Stimulated activated CD4-positive, alpha-beta T cell treated with anti-CD3 and anti-CD28 coated beads, Interleukin-4, amount 100 ng/mL, for 1 hour (primary cell): ENCODE data around the gene CROCC.
"Not testable (repeated sequence)": the region's sequence is repeated elsewhere in the genome, so short reads cannot be mapped to it uniquely, and the experiment has no call there.

ENCODE experiments used
- DNase-seq: peaks from one replicate; pipeline ENCODE4 v3.0.0-alpha.2; 2020

The CROCC gene

GRCh38 chr1:16898298-16898697 is 23.4 kb upstream of the CROCC start:
- DNase-seq = not testable (repeated sequence)

DNA sequence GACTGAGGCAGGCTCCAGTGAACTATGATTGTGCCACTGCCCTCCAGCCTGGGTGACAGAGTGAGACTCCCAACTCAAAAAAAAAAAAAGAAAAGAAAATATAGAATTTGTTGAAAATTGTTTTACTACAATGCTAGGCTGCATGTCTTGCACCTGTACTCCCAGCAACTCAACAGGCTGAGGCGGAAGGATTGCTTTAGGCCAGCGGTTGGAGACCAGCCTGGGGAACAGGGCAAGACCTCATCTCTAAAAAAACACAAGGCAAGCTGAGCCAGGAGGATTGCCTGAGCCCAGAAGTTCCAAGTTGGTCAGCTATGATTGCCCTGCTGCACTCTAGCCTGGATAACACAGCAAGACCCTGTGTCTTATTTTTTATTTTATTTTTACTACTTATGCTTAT is 22.7 kb upstream of the CROCC start:
- not testable (repeated sequence) for DNase-seq

- no peak for DNase-seq
These were observed 21.0 kb upstream of the CROCC start for GRCh38 chr1:16900751-16901150.

- not testable (repeated sequence) for DNase-seq
These were observed 20.4 kb upstream of the CROCC start for GRCh38 chr1:16901371-16901770.

GRCh38 chr1:16903054-16903453 is 18.7 kb upstream of the CROCC start:
- DNase-seq = no peak

DNA sequence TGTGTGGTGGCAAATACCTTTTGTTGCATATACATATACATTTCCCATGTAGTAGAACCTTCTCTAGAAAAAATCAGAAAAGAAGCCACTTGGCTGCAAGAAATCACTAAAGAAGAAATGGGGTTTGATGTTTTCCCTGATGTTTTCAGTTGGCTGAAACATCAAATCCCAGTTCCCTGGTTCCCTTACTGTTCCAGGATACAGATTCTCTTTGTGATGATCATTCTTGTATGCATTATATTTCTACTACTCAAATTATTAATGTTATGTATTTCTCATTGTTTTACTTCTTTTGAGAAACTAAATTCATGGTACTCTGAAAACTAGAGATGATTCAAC is 18.3 kb upstream of the CROCC start:
- DNase-seq = no peak

GRCh38 chr1:16904560-16905109 is 17.1 kb upstream of the CROCC start:
- peak; percentile 97 for DNase-seq

DNA sequence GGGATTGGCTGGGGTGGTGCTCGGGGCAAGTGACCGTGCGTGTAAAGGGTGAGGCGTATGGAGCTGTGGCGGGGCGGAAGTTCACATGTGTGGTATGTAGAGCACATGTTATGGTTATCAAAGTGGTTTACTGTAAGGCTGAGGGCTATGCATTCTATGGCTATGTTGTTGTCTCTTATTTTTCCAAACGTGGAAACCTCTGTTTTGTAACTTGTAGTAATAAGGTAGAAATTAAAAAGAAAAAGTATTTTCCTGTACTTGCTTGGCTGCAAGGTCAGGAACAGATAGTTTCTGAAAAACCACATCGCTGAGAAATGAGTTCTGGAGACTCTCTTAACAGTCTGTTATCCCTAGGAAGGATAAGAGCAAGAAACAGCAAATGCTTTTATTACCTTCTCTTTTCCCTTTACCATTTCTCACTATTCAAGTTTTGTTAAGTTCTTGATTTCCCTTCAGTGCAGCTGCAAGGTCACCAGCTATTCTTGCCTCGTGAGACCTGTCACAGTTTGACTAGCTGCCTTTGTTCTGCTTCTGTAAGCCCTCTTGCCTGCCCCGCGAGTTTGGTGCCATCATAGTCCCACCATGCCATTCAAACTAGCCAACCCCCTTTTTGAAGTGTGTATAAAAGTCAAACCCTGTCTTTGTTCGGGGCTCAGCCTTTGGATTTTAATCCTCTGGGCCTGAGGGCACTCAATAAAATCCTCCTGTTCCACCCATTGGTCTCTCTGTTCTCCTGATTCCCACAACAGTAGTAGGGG is 16.4 kb upstream of the CROCC start:
- no peak for DNase-seq

DNA sequence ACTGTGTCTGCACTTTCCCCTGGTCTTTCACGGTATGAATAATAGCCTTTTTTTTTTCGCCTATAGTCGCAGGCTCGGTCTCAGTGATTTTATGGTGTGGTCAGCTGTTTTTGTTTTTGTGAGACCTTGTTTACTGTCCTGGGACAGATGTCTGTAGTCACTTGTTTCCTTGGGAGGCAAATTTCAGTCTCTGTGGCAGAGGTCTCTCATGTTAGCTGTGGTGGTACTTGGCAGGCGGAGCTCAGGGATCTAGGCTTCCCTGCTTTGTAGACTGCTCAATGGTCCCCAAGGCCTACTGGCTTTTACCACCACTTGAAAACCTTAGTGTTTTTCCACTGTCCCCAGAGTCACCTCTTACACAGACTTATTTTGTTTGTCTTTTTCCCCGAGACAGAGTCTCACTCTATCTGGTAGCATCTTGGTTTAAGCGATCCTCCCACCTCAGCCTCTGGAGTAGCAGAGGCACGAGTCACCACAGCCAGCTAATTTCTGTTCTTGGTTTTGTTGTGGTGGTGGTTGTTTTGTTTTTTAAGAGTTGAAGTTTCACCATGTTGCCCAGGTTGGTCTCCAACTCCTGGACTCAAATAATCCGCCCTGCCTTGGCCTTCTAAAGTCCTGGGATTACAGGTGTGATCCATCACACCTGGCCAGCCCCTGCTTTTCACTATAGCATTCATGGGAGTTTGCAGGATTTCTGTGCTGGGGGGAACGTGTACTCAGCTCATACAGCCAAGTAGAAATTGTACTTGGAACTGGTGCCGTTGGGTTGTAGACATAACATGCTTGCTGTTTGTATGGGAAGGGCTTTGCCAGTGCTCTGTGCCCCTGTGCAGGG is 15.6 kb upstream of the CROCC start:
- DNase-seq = no peak

DNA sequence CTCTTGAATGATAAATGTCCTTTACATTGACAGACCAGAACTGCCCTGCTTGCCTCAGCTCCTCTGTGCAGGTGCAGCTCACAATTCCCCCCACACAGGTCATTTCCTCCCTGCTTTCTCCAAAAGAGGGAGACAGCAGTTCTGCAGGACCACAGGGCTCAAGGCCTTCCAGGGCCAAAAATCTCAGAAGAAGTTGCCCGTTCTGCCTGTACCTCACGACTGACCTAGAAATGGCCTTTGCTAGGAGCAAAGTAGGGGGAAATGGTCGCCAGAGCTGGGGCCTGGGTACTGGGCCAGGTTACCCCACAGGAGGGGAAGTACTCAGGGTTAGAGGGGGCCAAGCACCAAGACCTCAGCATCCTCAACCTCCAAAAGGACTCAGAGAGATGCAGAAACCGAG is 14.9 kb upstream of the CROCC start:
- DNase-seq = no peak

- DNase-seq = no peak
These were observed 13.6 kb upstream of the CROCC start for GRCh38 chr1:16907870-16908758.

DNA sequence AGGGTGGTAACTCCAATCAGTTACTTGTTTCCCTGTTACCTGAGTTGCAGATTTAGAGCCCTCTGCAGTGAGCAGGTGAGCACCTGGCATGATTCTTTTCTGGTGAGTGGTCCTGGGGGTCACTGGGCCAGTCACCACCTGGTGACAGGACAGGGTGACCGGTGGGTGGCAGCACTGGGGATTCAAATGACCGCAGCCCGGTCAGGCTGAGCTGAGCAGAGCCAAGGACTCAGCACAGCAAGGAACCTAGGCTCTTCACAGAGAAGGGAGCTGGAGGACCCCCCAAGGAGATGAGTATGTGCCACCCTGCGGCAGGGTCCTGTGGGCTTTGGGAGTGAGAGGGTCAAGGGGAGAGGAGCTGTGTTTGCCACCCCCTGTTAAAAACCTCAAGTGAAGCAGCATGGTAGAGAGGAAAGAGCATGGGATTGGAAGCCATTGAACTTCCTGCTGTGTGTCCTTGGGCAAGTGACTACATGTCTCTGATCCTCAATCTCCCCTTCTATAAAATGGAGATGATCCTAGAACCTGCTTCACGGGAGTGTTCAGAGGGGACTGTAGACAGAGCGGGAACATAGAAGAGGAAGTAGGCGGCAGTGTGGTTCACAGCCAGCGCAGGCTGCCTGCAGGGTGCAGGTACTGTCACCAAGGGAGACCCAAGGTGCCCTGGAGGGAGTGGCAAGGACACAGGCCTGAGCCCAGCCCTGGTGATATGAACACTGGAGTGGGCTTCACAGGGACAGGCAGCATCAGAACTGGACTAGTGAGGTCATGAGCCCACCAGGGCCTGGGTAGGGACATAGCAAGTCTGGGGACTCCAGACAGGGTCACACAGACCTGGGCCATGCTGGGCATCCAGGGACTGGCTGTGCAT is 9.6 kb upstream of the CROCC start:
- DNase-seq = not testable (repeated sequence)

DNA sequence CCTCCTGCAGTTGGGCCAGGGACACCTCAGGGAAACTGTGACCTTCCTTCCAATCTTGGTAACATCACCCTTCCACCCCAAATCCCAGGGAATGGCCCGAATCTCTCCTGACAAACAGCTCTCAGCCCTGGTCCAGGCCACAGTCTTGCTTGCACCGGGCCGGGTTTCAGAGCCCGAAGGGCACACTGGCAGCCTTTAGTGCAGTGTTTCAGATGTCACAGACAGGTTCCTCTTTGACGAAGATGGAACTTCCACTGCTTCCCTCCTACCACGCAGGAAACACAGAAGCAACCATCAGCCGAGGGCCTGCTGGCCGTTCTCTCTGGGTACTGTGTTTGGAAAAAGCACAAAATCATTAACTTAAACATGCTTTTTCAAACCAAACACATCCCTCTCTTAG is 9.0 kb upstream of the CROCC start:
- not testable (repeated sequence) for DNase-seq

GRCh38 chr1:16913181-16913832 is 8.4 kb upstream of the CROCC start:
- no peak for DNase-seq

GRCh38 chr1:16913833-16914662 is 7.7 kb upstream of the CROCC start:
- peak; percentile 96 for DNase-seq

GRCh38 chr1:16914928-16915626 is 6.7 kb upstream of the CROCC start:
- DNase-seq = not testable (repeated sequence)

DNA sequence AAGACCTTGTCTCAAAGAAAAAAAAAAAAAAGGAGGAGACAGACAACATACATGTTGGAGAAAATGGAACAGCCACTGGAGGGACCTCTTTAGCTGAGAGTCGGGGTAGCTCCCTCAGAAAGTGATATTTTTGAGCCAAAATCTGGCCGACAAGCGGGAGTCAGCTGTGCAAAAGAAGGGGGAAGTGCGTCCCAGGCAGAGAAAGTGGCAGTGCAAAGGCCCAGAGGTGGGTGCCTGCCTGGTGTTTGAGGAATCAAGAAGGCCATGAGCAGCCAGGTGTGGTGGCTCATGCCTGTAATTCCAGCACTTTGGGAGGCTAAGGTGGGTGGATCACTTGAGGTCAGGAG is 6.1 kb upstream of the CROCC start:
- DNase-seq = no peak

- not testable (repeated sequence) for DNase-seq
These were observed 5.5 kb upstream of the CROCC start for GRCh38 chr1:16916036-16916880.

GRCh38 chr1:16918371-16918770 is 3.4 kb upstream of the CROCC start:
- DNase-seq = no peak
